Retinal pigment epithelial cell (primary cell): Measurements from ENCODE around the gene COL4A1.

Experiments
- DNase-seq: peaks from one replicate; pipeline ENCODE4 v3.0.0-alpha.2; 2010; ENCODE audit warnings: low read depth
- H3K4me3 ChIP-seq: 2 replicates; pipeline ENCODE4 v1.5.1; 2011; ENCODE audit warnings: mild to moderate bottlenecking, low read length, control low read depth, moderate library complexity
- TF ChIP-seq, protein P1 (sequence below): conservative IDR thresholded peaks from 2 replicates; pipeline ENCODE4 v1.5.1; 2011; ENCODE audit warnings: low read depth, low read length, control low read depth, inconsistent platforms

COL4A1 gene

DNA sequence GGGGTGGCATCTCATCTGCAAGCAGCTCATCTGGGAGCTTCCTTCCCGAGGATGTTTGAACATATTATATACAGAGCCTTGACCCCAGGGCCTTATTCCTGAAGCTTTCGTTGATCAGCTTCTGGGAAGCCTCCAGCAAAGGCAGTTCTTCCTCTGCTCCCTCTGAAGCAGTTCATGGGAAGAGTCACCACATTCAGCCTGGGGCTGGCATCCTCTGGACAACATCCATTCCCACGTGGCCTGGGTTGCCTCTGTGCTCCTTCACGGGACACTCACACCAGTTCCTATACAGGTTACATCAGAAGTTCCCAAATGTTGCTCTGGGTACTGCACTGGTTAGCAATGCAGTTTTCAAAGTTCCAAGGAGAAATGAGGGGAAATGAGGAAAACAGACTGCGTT is 29.7 kb upstream of the COL4A1 start:
- TF ChIP-seq, protein P1, sequence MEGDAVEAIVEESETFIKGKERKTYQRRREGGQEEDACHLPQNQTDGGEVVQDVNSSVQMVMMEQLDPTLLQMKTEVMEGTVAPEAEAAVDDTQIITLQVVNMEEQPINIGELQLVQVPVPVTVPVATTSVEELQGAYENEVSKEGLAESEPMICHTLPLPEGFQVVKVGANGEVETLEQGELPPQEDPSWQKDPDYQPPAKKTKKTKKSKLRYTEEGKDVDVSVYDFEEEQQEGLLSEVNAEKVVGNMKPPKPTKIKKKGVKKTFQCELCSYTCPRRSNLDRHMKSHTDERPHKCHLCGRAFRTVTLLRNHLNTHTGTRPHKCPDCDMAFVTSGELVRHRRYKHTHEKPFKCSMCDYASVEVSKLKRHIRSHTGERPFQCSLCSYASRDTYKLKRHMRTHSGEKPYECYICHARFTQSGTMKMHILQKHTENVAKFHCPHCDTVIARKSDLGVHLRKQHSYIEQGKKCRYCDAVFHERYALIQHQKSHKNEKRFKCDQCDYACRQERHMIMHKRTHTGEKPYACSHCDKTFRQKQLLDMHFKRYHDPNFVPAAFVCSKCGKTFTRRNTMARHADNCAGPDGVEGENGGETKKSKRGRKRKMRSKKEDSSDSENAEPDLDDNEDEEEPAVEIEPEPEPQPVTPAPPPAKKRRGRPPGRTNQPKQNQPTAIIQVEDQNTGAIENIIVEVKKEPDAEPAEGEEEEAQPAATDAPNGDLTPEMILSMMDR = no peak
- DNase-seq = no peak
- no peak overlapping the region for H3K4me3 ChIP-seq

DNA sequence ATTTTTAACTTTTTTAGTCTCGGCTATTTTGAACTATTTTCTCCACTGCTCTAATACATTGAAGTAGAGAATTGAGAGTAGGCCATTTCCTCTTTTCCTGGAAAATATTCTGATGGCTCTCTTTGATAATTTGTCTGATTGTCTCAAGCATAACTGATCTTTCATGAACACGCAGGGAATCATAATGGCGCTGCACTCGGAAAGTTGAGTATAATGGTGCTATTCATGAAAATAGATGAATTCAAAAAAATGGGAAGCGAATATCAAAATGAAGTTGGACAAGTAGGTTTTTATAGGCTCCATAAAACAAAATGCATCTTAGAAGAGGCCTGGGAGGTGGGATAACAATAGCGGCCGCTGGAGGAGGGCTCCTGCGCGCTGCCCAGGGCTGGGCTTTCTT is 29.2 kb upstream of the COL4A1 start:
- DNase-seq = no peak
- no peak overlapping the region for H3K4me3 ChIP-seq
- TF ChIP-seq, protein P1 = no peak

DNA sequence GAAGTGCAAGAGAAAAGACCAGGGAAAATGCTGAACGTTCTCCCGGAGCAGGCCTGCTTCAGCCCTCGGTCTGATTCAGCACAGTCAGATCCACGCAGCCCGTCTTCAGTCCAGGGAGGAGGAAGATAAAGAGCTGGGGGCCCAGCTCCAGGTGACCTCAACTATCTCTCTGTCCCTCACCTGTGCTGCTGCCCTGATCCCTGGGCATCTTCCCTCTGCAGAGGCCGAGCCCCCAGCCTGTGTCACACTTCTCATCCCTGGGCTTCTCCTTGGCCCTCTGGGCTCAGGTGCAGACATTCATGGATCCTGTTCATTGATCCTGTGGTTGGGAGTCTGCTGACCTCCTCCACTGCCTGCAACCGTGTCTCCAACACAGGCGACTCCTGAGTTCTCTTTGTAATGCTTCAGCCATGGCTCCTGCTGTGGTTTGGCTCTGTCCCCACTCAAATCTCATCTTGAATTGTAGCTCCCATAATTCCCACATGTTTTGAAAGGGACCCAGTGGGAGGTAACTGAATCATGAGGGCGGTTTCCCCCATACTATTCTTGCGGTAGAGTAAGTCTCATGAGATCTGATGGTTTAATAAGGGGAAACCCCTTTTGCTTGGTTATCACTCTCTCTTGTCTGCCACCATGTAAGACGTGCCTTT is 28.0 kb upstream of the COL4A1 start:
- DNase-seq = no peak
- TF ChIP-seq, protein P1 = no peak
- H3K4me3 ChIP-seq = no peak overlapping the region

DNA sequence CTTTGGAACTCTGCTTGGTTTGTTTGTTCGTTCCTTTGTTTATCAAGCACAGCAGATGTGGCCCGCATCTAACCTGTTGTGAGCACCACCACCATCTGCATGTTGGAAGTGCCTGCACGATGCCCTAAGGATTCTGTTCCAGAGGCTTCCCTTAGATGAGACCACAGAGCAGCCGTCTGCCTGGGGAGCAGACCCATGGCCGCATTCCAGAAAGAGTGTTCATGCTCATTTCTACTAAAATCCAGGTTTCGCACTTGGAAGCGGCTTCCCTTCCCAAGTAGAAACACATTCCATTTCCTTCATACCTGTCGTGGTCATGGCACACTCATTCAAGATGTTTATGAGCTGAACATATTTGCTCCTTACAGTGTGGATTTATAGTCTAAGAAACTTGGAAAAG is 27.3 kb upstream of the COL4A1 start:
- TF ChIP-seq, protein P1 = no peak
- DNase-seq = no peak
- H3K4me3 ChIP-seq = no peak overlapping the region

DNA sequence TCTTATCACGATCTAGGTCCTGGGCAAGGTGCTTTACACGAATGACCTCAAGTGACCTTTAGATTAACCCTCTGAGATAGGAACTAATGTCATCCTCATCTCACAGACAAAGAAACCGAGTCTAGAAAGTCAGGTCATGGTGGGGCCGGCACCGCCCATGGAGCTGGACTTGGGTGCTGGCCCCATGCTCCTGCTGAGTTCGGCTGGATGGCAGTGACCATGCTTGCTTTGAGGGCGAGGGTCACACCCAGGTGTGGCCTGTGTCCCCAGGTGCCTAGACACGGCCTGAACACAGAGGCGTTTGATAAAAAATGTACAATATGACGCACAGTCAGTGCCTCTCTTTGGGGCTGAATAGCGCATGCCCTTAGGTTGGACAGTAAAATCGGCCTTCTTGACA is 26.9 kb upstream of the COL4A1 start:
- no peak overlapping the region for H3K4me3 ChIP-seq
- DNase-seq = no peak
- TF ChIP-seq, protein P1 = no peak

DNA sequence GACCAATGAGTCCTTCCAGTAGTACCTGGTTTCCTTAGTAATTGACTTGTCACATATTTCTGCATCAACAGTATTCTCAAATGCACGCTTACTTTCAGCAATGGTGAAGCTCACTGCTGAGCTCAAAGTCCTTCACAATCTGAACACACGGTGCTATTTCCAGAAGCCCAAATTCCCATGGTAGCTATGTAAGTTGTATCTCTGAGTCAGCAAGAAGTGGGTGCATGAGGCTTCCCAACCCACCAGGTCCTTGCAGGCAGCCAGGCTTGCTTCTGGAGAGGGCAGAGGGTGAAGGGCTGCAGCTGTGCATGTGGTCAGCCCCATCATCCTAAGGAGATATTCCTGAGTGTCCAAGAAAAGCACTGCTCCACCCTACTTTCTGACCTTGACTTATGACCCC is 25.8 kb upstream of the COL4A1 start:
- H3K4me3 ChIP-seq = no peak overlapping the region
- TF ChIP-seq, protein P1 = no peak
- DNase-seq = no peak

DNA sequence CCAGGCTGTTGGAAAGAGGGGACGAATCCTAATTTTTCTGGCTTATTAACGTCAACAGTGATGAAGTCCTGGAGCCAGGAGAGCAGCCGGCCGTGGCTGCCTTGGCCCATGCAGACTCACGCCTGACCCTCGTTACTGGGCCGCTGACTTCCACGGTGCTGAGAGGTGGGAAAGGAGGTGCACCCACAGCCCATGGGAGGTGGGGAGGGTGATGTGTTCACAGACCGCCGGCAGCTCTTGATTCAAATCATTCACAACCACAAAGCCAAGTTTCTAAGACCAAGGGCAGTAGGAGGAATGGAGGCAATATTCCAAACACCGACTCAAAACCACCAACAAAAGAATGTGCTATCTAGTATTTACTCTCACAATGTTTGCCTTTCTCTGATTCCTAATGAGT is 24.4 kb upstream of the COL4A1 start:
- no peak for DNase-seq
- no peak overlapping the region for H3K4me3 ChIP-seq
- TF ChIP-seq, protein P1 = no peak
